Dermis microvascular lymphatic vessel endothelial cell (primary cell): ENCODE measurements around the gene OR8K5. TPM values are rescaled to one million over a fixed set of nuclear protein-coding genes. Genes with fewer than 3 reads are reported as not detected.
"Not testable (repeated sequence)": the region's sequence is repeated elsewhere in the genome, so short reads cannot be mapped to it uniquely, and the experiment has no call there.

Experiments used
- DNase-seq, 2 donors: peaks; one replicate each; pipeline versions ENCODE4 v3.0.0 to v3.0.0-alpha.2; 2010; ENCODE audit warnings: low read depth in 2 of 2
- total RNA-seq: library from RNA; depleted of rRNA; stranded (reverse); fragments of >200 nt; gene quantifications from 2 replicates; pipeline ENCODE4 v1.2.1, GENCODE V29; 2014

OR8K5 gene
- total RNA-seq, result not detected in 2 replicates

- DNase-seq, result no peak
Observed at GRCh38 chr11:56160217-56160616, at the start of gene OR8K5. TSS of gene OR8K5 (minus strand) at chr11:56160317. CDS start at chr11:56160317, 0 bp downstream.

- DNase-seq, result no peak
Observed at GRCh38 chr11:56207790-56208189, 47.7 kb upstream of the OR8K5 start.

- DNase-seq, result no peak
Observed at GRCh38 chr11:56197367-56197766, 37.2 kb upstream of the OR8K5 start.

- no peak for DNase-seq
Observed at GRCh38 chr11:56196705-56197104, 36.6 kb upstream of the OR8K5 start.

- DNase-seq, result no peak
Observed at GRCh38 chr11:56188602-56189001, 28.5 kb upstream of the OR8K5 start.

- no peak for DNase-seq
Observed at GRCh38 chr11:56183459-56183858, 23.3 kb upstream of the OR8K5 start.

GRCh38 chr11:56176318-56176717, 16.2 kb upstream of the OR8K5 start, which contains the start of gene OR5J2:
TSS of gene OR5J2 (plus strand) at chr11:56176618. CDS start at chr11:56176618, 0 bp downstream.
- no peak for DNase-seq

GRCh38 chr11:56172256-56172830, 12.2 kb upstream of the OR8K5 start:
- no peak for DNase-seq

GRCh38 chr11:56163804-56164203, 3.7 kb upstream of the OR8K5 start:
- DNase-seq, result no peak

GRCh38 chr11:56152333-56152732, 7.8 kb downstream of the OR8K5 start:
- DNase-seq, result no peak

GRCh38 chr11:56151376-56151775, 8.7 kb downstream of the OR8K5 start:
- DNase-seq, result no peak

- DNase-seq, result not testable (repeated sequence)
Observed at GRCh38 chr11:56143681-56144080, 16.4 kb downstream of the OR8K5 start.

- DNase-seq, result no peak
Observed at GRCh38 chr11:56140151-56140661, 19.9 kb downstream of the OR8K5 start, which contains the start of gene OR8J3. TSS of gene OR8J3 (minus strand) at chr11:56140201. CDS start at chr11:56137718, 2,483 bp downstream.

GRCh38 chr11:56122073-56122472, 38.0 kb downstream of the OR8K5 start, which contains the start of gene OR8H3:
TSS of gene OR8H3 (plus strand) at chr11:56122373. CDS start at chr11:56122373, 0 bp downstream.
- no peak for DNase-seq

Other genes starting within 250 kb of the OR8K5 start
- gene OR5W2, start 245.7 kb downstream of the OR8K5 start, total RNA-seq, result not detected in 2 replicates
- gene OR5I1, start 223.9 kb downstream of the OR8K5 start, total RNA-seq, result not detected in 2 replicates
- not detected in 2 replicates for gene OR10AG1, start 190.4 kb downstream of the OR8K5 start, total RNA-seq
- gene OR5F1, start 165.7 kb downstream of the OR8K5 start, total RNA-seq, result not detected in 2 replicates
- gene OR5AS1, start 132.7 kb downstream of the OR8K5 start, total RNA-seq, result not detected in 2 replicates
- gene OR8I2, start 67.0 kb downstream of the OR8K5 start, total RNA-seq, result not detected in 2 replicates
- gene OR8H2, start 56.6 kb downstream of the OR8K5 start, total RNA-seq, result not detected in 2 replicates
- gene OR8H3, start 37.9 kb downstream of the OR8K5 start, total RNA-seq, result not detected in 2 replicates
- gene OR8J3, start 20.1 kb downstream of the OR8K5 start, total RNA-seq, result not detected in 2 replicates
- not detected in 2 replicates for gene OR5J2, start 16.3 kb upstream of the OR8K5 start, total RNA-seq
- not detected in 2 replicates for gene OR5T2, start 73.9 kb upstream of the OR8K5 start, total RNA-seq
- gene OR5T3, start 91.9 kb upstream of the OR8K5 start, total RNA-seq, result not detected in 2 replicates
- gene OR5T1, start 113.8 kb upstream of the OR8K5 start, total RNA-seq, result not detected in 2 replicates
- not detected in 2 replicates for gene OR8H1, start 131.9 kb upstream of the OR8K5 start, total RNA-seq
- not detected in 2 replicates for gene OR8K3, start 154.8 kb upstream of the OR8K5 start, total RNA-seq
- not detected in 2 replicates for gene OR8K1, start 185.7 kb upstream of the OR8K5 start, total RNA-seq
- not detected in 2 replicates for gene OR8J1, start 194.0 kb upstream of the OR8K5 start, total RNA-seq
- not detected in 2 replicates for gene OR8U1, start 215.3 kb upstream of the OR8K5 start, total RNA-seq